GM18873 (cell line): ENCODE measurements around the gene RPS27.
"Not testable (repeated sequence)": the region's sequence is repeated elsewhere in the genome, so short reads cannot be mapped to it uniquely, and the experiment has no call there.

Experiments
- ATAC-seq: cut with Tn5 transposase; IDR thresholded peaks from one replicate; pipeline ENCODE4 v1.9.1; 2021; ENCODE audit warnings: mild to moderate bottlenecking, moderate library complexity, moderate number of reproducible peaks; ENCODE audit not compliant: unreplicated experiment, low FRiP score

Gene RPS27

DNA sequence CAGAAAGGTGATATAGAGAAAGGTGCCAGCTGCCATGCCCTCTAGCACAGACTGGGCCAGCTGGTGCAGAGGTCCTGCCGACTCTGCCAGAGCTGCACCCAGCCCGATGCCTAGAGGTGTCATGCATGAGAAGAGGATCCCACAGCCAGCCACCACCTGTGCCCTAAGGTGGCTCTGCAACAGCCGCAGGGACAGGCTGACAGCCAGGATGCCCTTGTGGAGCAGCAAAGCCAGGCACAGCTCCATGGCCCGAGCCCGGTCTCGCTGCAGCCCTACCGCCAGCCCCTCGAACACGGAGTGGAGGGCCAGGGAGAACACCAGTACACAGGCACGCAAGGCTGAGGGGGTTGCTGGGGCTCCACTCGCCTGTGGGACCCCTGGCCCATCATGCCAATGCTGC is 30.4 kb upstream of the RPS27 start:
- ATAC-seq: no peak

GRCh38 chr1:153961421-153961820 is 29.1 kb upstream of the RPS27 start:
- ATAC-seq: no peak

- no peak for ATAC-seq
Observed at GRCh38 chr1:153962088-153963029, 28.2 kb upstream of the RPS27 start.

DNA sequence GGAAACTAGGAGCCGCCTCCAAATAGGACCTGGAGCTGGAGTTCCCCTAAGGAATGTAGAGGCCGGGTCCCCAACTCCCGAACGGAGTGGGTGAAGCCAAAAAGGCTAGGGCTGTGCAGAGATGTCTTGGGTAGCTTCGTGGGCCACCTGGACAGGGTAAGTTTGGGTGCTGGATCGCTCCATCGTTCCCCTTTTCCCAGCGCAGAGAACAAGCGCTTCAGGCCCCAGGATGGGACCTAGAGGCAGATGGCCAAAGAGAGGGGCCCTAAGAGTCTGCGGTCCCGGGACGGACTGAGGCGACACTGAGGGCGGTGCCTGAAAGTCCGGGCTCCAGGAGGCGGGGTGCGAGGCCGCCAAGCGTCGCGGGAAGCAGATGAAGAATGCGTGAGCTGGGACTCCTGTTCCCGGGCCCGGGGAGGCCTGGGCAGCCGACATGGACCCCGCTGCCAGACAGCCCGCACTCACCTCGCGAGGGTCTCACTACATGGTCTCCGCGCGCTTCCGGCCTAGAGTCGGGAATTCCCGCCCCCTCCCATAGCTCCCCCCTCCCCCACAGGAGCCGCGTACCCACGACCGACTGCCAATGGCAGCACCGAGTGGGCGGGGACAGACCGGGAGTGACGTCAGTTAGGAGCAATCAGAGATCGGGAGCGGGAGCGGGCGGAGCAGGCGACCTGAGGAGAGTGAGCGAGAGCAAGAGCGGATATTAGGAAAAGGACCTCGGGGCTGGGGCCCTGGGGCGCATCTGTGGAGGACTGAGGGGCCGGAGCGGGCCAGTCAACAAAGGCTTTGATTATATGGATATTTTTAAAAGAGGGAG is 27.3 kb upstream of the RPS27 start, which contains the start of gene SLC39A1:
Gene SLC39A1, minus strand, starts transcription at position 508 of the 820 bp plus-strand sequence. CDS start 822 bp downstream, outside the sequence.
- peak; percentile 36 for ATAC-seq

GRCh38 chr1:153963850-153964331 is 26.7 kb upstream of the RPS27 start:
- peak; percentile 3 for ATAC-seq

DNA sequence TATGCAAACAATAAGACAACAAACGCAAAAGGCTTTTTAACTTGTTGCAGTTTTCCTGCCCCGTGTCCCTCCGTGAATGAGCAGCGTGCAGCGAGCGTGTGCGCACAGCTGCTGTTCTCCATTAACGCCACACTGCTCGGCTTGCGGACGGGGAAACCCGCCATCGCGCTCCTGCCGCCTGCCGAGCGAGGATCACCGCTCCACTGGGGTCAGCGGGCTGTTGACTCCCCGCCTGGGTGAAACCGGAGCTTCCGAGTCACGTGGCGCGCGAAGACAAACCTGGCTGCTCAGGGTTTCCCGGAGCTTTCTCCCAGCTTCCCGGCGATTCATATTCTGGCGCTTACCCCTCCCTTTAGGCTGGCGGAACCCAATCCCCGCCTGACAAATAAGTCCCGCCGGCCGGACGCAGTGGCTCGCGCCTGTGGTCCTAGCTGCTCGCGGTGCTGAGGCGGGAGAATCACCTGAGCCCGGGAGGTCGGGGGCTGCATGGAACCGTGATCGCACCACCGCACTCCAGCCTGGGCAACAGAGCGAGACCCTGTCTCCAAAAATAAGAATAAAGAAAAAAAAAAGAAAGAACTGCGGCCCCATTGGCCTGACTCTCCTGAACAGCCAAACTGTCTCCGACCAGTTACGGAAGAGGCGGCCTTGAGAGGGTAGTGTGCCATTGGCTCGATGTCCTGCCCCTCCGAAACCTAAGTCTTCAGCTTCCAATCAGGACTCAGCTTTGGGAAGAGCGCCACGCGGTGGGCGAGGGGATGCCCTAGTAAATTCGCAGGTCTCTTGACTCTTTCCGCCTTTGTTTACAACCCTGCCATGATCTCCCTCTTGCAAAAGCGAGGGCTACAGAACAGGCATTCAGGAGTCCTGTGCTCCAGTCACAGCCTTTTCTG is 23.2 kb upstream of the RPS27 start, which contains the start of gene CREB3L4:
Gene CREB3L4, plus strand, starts transcription at position 796 of the 893 bp plus-strand sequence. CDS start 624 bp downstream, outside the sequence.
- ATAC-seq: peak; percentile 76

- no peak for ATAC-seq
Observed at GRCh38 chr1:153968000-153968363, 22.6 kb upstream of the RPS27 start.

DNA sequence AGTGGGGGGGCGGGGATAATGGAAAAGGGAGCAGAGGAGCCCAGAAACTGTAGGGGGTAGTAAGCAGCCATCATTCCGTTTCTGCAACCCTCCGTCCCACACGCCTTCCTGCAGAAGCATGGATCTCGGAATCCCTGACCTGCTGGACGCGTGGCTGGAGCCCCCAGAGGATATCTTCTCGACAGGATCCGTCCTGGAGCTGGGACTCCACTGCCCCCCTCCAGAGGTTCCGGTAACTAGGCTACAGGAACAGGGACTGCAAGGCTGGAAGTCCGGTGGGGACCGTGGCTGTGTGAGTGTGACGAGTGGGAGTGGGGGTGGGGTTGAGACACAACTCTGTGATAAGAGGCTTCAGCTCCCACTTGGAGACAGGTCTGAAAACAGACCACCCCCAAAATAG is 22.2 kb upstream of the RPS27 start:
- ATAC-seq: no peak

- ATAC-seq: no peak
Observed at GRCh38 chr1:153968972-153969371, 21.6 kb upstream of the RPS27 start.

- ATAC-seq: no peak
Observed at GRCh38 chr1:153970346-153970745, 20.2 kb upstream of the RPS27 start.

DNA sequence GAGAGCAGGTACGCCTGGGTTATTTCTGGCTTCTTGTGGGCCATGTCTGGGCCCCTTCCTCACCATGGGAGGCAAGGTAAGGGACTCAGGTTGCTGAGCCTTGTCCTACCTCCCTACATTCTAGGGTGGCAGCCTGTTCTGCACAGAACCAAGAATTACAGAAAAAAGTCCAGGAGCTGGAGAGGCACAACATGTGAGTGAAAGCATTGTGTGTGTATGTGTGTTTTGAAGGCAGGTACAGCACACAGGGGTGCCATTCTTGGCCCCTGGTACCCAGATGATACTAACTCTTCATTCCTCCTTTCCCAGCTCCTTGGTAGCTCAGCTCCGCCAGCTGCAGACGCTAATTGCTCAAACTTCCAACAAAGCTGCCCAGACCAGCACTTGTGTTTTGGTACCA is 17.5 kb upstream of the RPS27 start:
- no peak for ATAC-seq

GRCh38 chr1:153973525-153973924 is 17.0 kb upstream of the RPS27 start:
- no peak for ATAC-seq

GRCh38 chr1:153976819-153977249 is 13.7 kb upstream of the RPS27 start:
- no peak for ATAC-seq

DNA sequence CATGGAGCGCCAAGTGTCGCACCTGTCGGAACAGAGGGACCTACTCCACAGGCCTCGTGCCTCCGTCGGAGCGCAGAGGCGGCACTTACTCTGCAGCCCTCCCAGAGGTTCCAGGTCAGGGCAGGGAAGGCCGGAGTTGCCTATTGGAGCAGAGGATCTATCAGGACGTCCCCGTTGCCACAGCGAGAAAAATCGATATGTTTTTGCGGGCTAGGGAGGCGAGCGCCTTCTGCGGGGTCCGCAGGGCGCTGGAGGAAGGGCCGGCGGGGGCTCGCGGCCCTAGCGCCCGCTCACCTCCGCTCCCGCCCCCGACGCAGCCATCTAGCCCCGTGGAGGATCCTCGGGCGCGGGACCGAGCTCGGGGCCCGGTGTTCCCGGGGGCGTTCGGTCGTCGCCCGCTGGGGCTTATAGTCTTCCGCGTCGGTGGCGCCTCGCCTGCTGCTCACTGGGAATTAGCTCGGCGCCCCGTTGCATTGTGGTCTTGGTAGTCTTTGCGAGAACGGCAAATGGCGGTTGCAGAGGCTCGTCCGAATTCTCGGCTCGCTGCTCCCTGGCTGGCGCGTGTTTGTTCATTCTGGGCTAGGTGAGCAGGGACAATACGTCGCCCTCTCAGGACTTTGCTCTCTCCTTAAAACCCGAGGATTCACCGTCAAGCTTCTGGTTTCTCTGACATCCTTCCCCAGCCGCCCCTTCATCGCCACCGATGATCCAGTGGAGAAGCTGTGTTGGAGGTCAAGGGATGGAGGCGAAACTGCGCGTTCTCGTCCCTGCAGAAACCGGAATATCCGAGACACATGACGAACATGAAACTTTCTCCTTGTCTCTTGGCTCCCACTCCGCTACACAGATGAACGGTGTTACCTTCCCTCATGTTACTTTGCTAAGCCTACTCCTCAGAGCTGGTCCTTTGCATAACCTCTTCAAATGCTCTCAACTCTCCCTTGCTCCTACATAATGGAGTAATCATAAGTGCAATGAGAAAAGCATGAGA is 13.0 kb upstream of the RPS27 start, which contains the start of gene JTB:
Gene JTB, minus strand, starts transcription at position 425 of the 991 bp plus-strand sequence. Its CDS starts 422 bp downstream, at position 3.
- ATAC-seq: no peak

GRCh38 chr1:153978274-153978909 is 12.2 kb upstream of the RPS27 start:
- no peak for ATAC-seq

DNA sequence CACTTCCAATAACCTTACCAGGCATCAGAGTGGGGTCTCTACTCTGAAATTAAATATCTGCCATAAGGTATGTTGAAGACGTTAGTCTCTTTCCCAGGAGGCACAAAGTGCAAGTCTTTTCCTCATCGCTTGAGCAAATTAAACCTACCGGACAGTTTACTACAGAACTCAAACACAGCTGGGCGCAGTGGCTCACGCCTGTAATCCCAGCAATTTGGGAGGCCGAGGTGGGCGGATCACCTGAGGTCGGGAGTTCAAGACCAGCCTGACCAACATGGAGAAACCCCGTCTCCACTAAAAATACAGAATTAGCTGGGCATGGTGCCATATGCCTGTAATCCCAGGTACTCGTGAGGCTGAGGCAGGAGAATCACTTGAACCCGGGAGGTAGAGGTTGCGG is 11.5 kb upstream of the RPS27 start:
- not testable (repeated sequence) for ATAC-seq

- not testable (repeated sequence) for ATAC-seq
Observed at GRCh38 chr1:153981735-153982134, 8.8 kb upstream of the RPS27 start.
